Endodermal cell (in vitro differentiated cells): ENCODE data around the gene CCNI. TPM values are rescaled to one million over a fixed set of nuclear protein-coding genes. Genes with fewer than 3 reads are reported as not detected.

Experiments
- DNase-seq: peaks from one replicate; pipeline ENCODE4 v3.0.0-alpha.2; 2017
- H3K27ac ChIP-seq: 2 replicates; pipeline ENCODE4 v1.5.1; 2013; ENCODE audit warnings: mild to moderate bottlenecking, low read depth, low read length, moderate library complexity
- H3K27me3 ChIP-seq: 2 replicates; pipeline ENCODE4 v1.6.1; 2013; ENCODE audit warnings: mild to moderate bottlenecking, low read length, moderate library complexity; ENCODE audit not compliant: insufficient read depth, control insufficient read depth, poor library complexity, severe bottlenecking
- H3K36me3 ChIP-seq: 2 replicates; pipeline ENCODE4 v1.7.0; 2013; ENCODE audit warnings: mild to moderate bottlenecking, low read length, moderate library complexity; ENCODE audit not compliant: control insufficient read depth, insufficient read depth
- H3K4me1 ChIP-seq: one replicate; pipeline ENCODE4 v1.7.0; 2013; ENCODE audit warnings: low read length; ENCODE audit not compliant: control insufficient read depth, insufficient read depth
- H3K4me3 ChIP-seq: 2 replicates; pipeline ENCODE4 v1.5.1; 2013; ENCODE audit warnings: mild to moderate bottlenecking, low read length, moderate library complexity
- H3K9ac ChIP-seq: 2 replicates; pipeline ENCODE4 v1.6.1; 2013; ENCODE audit warnings: mild to moderate bottlenecking, low read length, moderate library complexity; ENCODE audit not compliant: poor library complexity, severe bottlenecking; ENCODE audit errors: extremely low read depth
- H3K9me3 ChIP-seq: 2 replicates; pipeline ENCODE4 v1.6.1; 2013; ENCODE audit warnings: mild to moderate bottlenecking, low read length, moderate library complexity; ENCODE audit not compliant: control insufficient read depth
- H3K27ac Mint-ChIP-seq: 2 replicates; pipeline ENCODE4 v1.8.0; 2020; ENCODE audit warnings: mixed read lengths
- H3K27me3 Mint-ChIP-seq: 2 replicates; pipeline ENCODE4 v1.8.0; 2021; ENCODE audit warnings: mild to moderate bottlenecking, mixed read lengths; ENCODE audit not compliant: insufficient read depth
- H3K36me3 Mint-ChIP-seq: 2 replicates; pipeline ENCODE4 v1.8.0; 2020; ENCODE audit warnings: low read depth, mixed read lengths
- H3K4me1 Mint-ChIP-seq: 2 replicates; pipeline ENCODE4 v1.8.0; 2020; ENCODE audit warnings: mixed read lengths
- H3K4me3 Mint-ChIP-seq: 2 replicates; pipeline ENCODE4 v1.8.0; 2020; ENCODE audit warnings: mild to moderate bottlenecking, moderate library complexity, mixed read lengths
- H3K9me3 Mint-ChIP-seq: 2 replicates; pipeline ENCODE4 v1.8.0; 2020; ENCODE audit warnings: mild to moderate bottlenecking, mixed read lengths
- CTCF ChIP-seq: fragments of 200-600 bp; sonication (generic); conservative IDR thresholded peaks from 2 replicates; pipeline ENCODE4 v1.5.0; 2021; ENCODE audit warnings: antibody characterized with exemption, mild to moderate bottlenecking
- WGBS, 2 experiments: methylation state at CpG; one replicate each; pipeline versions ENCODE4 v1.1.5 to v1.1.7; 2013; ENCODE audit warnings: missing lambda C conversion rate in 2 of 2, mixed read lengths in 1 of 2; ENCODE audit not compliant: insufficient coverage in 1 of 2, insufficient read length in 1 of 2; 5-methylcytosine and 5-hydroxymethylcytosine counted together
- total RNA-seq, 2 donors: library from RNA; stranded (reverse); fragmentation: NEBNext Ultra II Directional in 1 of 2; extraction: Animal tissue kit (Norgen Biotek cat#: 25700) in 1 of 2; gene quantifications; 2 replicates in 1 of 2; 3 replicates in 1 of 2; pipeline ENCODE4 v1.2.1, GENCODE V29; 2021

The CCNI gene
- total RNA-seq, 2 donors from 2014 or later: 283 to 302 TPM

GRCh38 chr4:77079281-77079680, 3.5 kb upstream of the CCNI start:
- Mint-ChIP-seq H3K36me3 (peaks cover 5% of the 10 kb centered on the region), H3K27me3 (peaks cover 2% of the 10 kb centered on the region), H3K4me3 (no peak overlapping the region), H3K9me3 (no peaks in the 10 kb centered on the region), H3K27ac (no peak overlapping the region), H3K4me1 (peaks cover 36% of the 10 kb centered on the region)
- TF ChIP-seq CTCF: no peak
- DNase-seq: no peak
- H3K9me3 ChIP-seq: no peaks in the 10 kb centered on the region
- no peak overlapping the region for H3K27ac ChIP-seq
- H3K4me1 ChIP-seq: peaks cover 6% of the 10 kb centered on the region
- whole genome bisulfite sequencing, 2 experiments: 92 to 94% methylated on average over 5 of the region's 5 CpGs
- H3K4me3 ChIP-seq: no peak overlapping the region
- H3K27me3 ChIP-seq: no peaks in the 10 kb centered on the region
- no peaks in the 10 kb centered on the region for H3K36me3 ChIP-seq
- H3K9ac ChIP-seq: no peak overlapping the region

- H3K4me3 Mint-ChIP-seq: no peak overlapping the region
- H3K27me3 Mint-ChIP-seq: peaks cover 2% of the 10 kb centered on the region
- no peaks in the 10 kb centered on the region for H3K36me3 ChIP-seq
- peaks cover 29% of the 10 kb centered on the region for H3K4me1 Mint-ChIP-seq
- peaks cover 5% of the 10 kb centered on the region for H3K36me3 Mint-ChIP-seq
- no peaks in the 10 kb centered on the region for H3K9me3 Mint-ChIP-seq
- H3K27ac ChIP-seq: no peak overlapping the region
- no peak overlapping the region for H3K9ac ChIP-seq
- no peak overlapping the region for H3K27ac Mint-ChIP-seq
- H3K4me1 ChIP-seq: peaks cover 6% of the 10 kb centered on the region
- no peak for DNase-seq
- TF ChIP-seq CTCF: no peak
- no peak overlapping the region for H3K4me3 ChIP-seq
- no peaks in the 10 kb centered on the region for H3K27me3 ChIP-seq
- no peaks in the 10 kb centered on the region for H3K9me3 ChIP-seq
- 57 to 96% methylated on average over 1 to 2 of the region's 2 CpGs for WGBS, 2 experiments
Observed at GRCh38 chr4:77078401-77078800, 2.6 kb upstream of the CCNI start.

- peak overlapping the region; percentile 96 for H3K4me3 ChIP-seq
- no peak for DNase-seq
- H3K9me3 ChIP-seq: no peaks in the 10 kb centered on the region
- peak overlapping the region; percentile 99 for H3K9ac ChIP-seq
- H3K27ac ChIP-seq: peak overlapping the region; percentile 100
- H3K27me3 ChIP-seq: no peaks in the 10 kb centered on the region
- no peak overlapping the region for H3K27ac Mint-ChIP-seq
- no peak for TF ChIP-seq CTCF
- 96 to 99% methylated on average over 10 of the region's 10 CpGs for WGBS, 2 experiments
- H3K36me3 ChIP-seq: no peaks in the 10 kb centered on the region
- H3K36me3 Mint-ChIP-seq: peaks cover 2% of the 10 kb centered on the region
- H3K27me3 Mint-ChIP-seq: no peaks in the 10 kb centered on the region
- H3K9me3 Mint-ChIP-seq: no peaks in the 10 kb centered on the region
- H3K4me3 Mint-ChIP-seq: no peak overlapping the region
- peaks cover 8% of the 10 kb centered on the region for H3K4me1 ChIP-seq
- H3K4me1 Mint-ChIP-seq: peaks cover 19% of the 10 kb centered on the region
Observed at GRCh38 chr4:77076889-77077635, 1.3 kb upstream of the CCNI start.
